Adrenal gland (tissue), 5 donors: Measurements from ENCODE around the gene FARS2.

Source experiments
- CTCF ChIP-seq, 6 experiments: fragments of 450-650 bp in 4 of 6; fragments of 200-600 bp in 2 of 6; sonication (generic) in 1 of 6; IDR thresholded peaks; 1 replicate in 5 of 6; 2 replicates in 1 of 6; pipeline versions ENCODE4 v1.5.1 to v1.8.0; 2016 to 2021; ENCODE audit warnings: antibody characterized with exemption in 6 of 6, mild to moderate bottlenecking in 2 of 6, moderate library complexity in 1 of 6
- POLR2A ChIP-seq, 2 donors: fragments of 450-650 bp; IDR thresholded peaks; one replicate each; pipeline ENCODE4 v1.6.1; 2017; ENCODE audit warnings: antibody characterized with exemption in 2 of 2, mild to moderate bottlenecking in 2 of 2, moderate library complexity in 1 of 2
- donor health status: DM: no; HTN: no; CAD: no.

DNA sequence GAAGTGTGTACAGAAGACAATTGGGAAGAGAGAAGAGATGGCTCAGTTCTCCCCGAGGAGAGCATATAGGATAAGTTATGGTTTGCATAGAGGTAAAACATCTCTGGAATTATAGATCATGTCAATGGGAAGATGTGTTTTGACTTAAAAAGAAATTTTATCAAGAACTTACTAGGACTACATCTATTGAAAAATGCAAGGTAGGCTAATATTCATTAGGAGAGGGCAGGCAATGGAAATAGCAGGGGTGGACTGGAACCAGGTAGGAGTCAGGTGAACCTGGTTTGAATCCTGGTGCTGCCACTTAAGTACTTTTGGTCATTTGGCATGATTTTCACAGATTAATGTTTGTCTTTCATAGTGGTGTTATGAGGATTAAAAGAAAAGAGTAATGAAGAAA lies 96.2 kb downstream of the FARS2 start:
- no peak for TF ChIP-seq CTCF (IDR thresholded peaks at IDR 0.05)
- no peak for TF ChIP-seq POLR2A (IDR thresholded peaks at IDR 0.05)
